ENCODE measurements around the gene ECM1. TPM values are rescaled to one million over a fixed set of nuclear protein-coding genes. Genes with fewer than 3 reads are reported as not detected.
A peak's percentile ranks its signal among the peaks of the same experiment; 100 is the strongest.

The ECM1 gene
- 0.91 TPM for polyA plus RNA-seq (2013, experiment 1 of 2)
- 0.91 TPM for polyA plus RNA-seq (2013, experiment 2 of 2)

GRCh38 chr1:150507912-150508864, at the start of gene ECM1:
Gene ECM1, plus strand, starts transcription at chr1:150508109. Its CDS starts 101 bp downstream, at chr1:150508210.
- Histone ChIP-seq H2BK15ac (ENCODE audit: low read length) (no peak within 1 kb of the TSS), H3K36me3 (replicated peaks in 1 of 2; ENCODE audit: control insufficient read depth in 2 of 2, insufficient read depth in 2 of 2, low read length in 2 of 2) (peaks cover 19 to 46% of the 10 kb centered on the region in 2 donors), H3K79me1 (ENCODE audit: low read depth, low read length) (no peaks in the 10 kb centered on the region), H3K9me3 (replicated peaks in 1 of 2; ENCODE audit: control insufficient read depth in 2 of 2, insufficient read depth in 1 of 2, low read depth in 1 of 2, low read length in 2 of 2) (no peaks in the 10 kb centered on the region), H3K27ac (replicated peaks; ENCODE audit: low read length) (no peak within 1 kb of the TSS), H4K8ac (ENCODE audit: low read depth, low read length) (no peak within 1 kb of the TSS), H2BK120ac (ENCODE audit: low read depth, low read length) (no peak within 1 kb of the TSS), H3K4me1 (ENCODE audit: control insufficient read depth in 2 of 2, insufficient read depth in 1 of 2, low read depth in 1 of 2, low read length in 2 of 2) (peaks cover 12 to 35% of the 10 kb centered on the region in 2 donors), H4K91ac (ENCODE audit: low read depth, low read length, poor library complexity) (no peak within 1 kb of the TSS), H3K27me3 (ENCODE audit: control insufficient read depth in 3 of 3, insufficient read depth in 3 of 3, low read depth in 1 of 3, low read length in 3 of 3) (no peaks in the 10 kb centered on the region), H2AK5ac (ENCODE audit: low read depth, low read length) (no peak within 1 kb of the TSS), H3K9ac (ENCODE audit: low read depth, low read length, poor library complexity) (no peak within 1 kb of the TSS), H3K4ac (ENCODE audit: low read length) (no peak within 1 kb of the TSS), H3K23ac (ENCODE audit: low read depth, low read length, poor library complexity) (peak within 1 kb of the TSS; percentile 52), H3K14ac (ENCODE audit: low read length) (no peak within 1 kb of the TSS), H2BK12ac (ENCODE audit: low read length) (no peak within 1 kb of the TSS), H3K4me2 (ENCODE audit: insufficient read depth, low read length, poor library complexity, severe bottlenecking) (no peak within 1 kb of the TSS), H2BK5ac (ENCODE audit: low read length) (no peak within 1 kb of the TSS), H2AFZ (ENCODE audit: low read length) (peak within 1 kb of the TSS; percentile 6), H3K4me3 (ENCODE audit: low read length in 2 of 2) (no peak within 1 kb of the TSS), H3K18ac (ENCODE audit: low read length) (no peak within 1 kb of the TSS)
- no CpG with 5 or more reads among the region's 7 CpGs for WGBS, 2 donors (ENCODE audit: extremely low coverage in 2 of 2, insufficient read length in 2 of 2, insufficient replicate concordance in 1 of 2)
- DNase-seq (ENCODE audit: low spot score): no peak

GRCh38 chr1:150464422-150464826, 43.5 kb upstream of the ECM1 start:
- Histone ChIP-seq H3K23ac (ENCODE audit: low read depth, low read length, poor library complexity) (no peak overlapping the region), H2AFZ (ENCODE audit: low read length) (no peak overlapping the region), H3K4me1 (ENCODE audit: control insufficient read depth in 2 of 2, insufficient read depth in 1 of 2, low read depth in 1 of 2, low read length in 2 of 2) (no peaks in the 10 kb centered on the region), H2BK120ac (ENCODE audit: low read depth, low read length) (no peak overlapping the region), H3K18ac (ENCODE audit: low read length) (no peak overlapping the region), H4K91ac (ENCODE audit: low read depth, low read length, poor library complexity) (no peak overlapping the region), H3K9ac (ENCODE audit: low read depth, low read length, poor library complexity) (no peak overlapping the region), H2AK5ac (ENCODE audit: low read depth, low read length) (no peak overlapping the region), H3K4me2 (ENCODE audit: insufficient read depth, low read length, poor library complexity, severe bottlenecking) (no peak overlapping the region), H3K27me3 (ENCODE audit: control insufficient read depth in 3 of 3, insufficient read depth in 3 of 3, low read depth in 1 of 3, low read length in 3 of 3) (no peaks in the 10 kb centered on the region), H3K4me3 (ENCODE audit: low read length in 2 of 2) (no peak overlapping the region), H3K36me3 (replicated peaks in 1 of 2; ENCODE audit: control insufficient read depth in 2 of 2, insufficient read depth in 2 of 2, low read length in 2 of 2) (peaks cover 12 to 92% of the 10 kb centered on the region in 2 donors), H3K9me3 (replicated peaks in 1 of 2; ENCODE audit: control insufficient read depth in 2 of 2, insufficient read depth in 1 of 2, low read depth in 1 of 2, low read length in 2 of 2) (no peaks in the 10 kb centered on the region), H3K79me1 (ENCODE audit: low read depth, low read length) (no peaks in the 10 kb centered on the region), H2BK15ac (ENCODE audit: low read length) (no peak overlapping the region), H3K27ac (replicated peaks; ENCODE audit: low read length) (no peak overlapping the region), H2BK5ac (ENCODE audit: low read length) (no peak overlapping the region), H2BK12ac (ENCODE audit: low read length) (no peak overlapping the region), H3K14ac (ENCODE audit: low read length) (no peak overlapping the region), H4K8ac (ENCODE audit: low read depth, low read length) (no peak overlapping the region), H3K4ac (ENCODE audit: low read length) (no peak overlapping the region)
- peak; percentile 39 for DNase-seq (ENCODE audit: low spot score)
- WGBS, 2 donors (ENCODE audit: extremely low coverage in 2 of 2, insufficient read length in 2 of 2, insufficient replicate concordance in 1 of 2): no CpG with 5 or more reads among the region's 4 CpGs

GRCh38 chr1:150466964-150467363, 40.9 kb upstream of the ECM1 start:
- no peak overlapping the region for H2AK5ac ChIP-seq (ENCODE audit: low read depth, low read length)
- H3K14ac ChIP-seq (ENCODE audit: low read length): no peak overlapping the region
- H3K4ac ChIP-seq (ENCODE audit: low read length): no peak overlapping the region
- H2BK15ac ChIP-seq (ENCODE audit: low read length): no peak overlapping the region
- no peak overlapping the region for H4K8ac ChIP-seq (ENCODE audit: low read depth, low read length)
- H2BK12ac ChIP-seq (ENCODE audit: low read length): no peak overlapping the region
- H3K36me3 ChIP-seq (replicated peaks in 1 of 2; ENCODE audit: control insufficient read depth in 2 of 2, insufficient read depth in 2 of 2, low read length in 2 of 2): peaks cover 25 to 93% of the 10 kb centered on the region in 2 donors
- DNase-seq (ENCODE audit: low spot score): no peak
- H3K27ac ChIP-seq (replicated peaks; ENCODE audit: low read length): no peak overlapping the region
- no peak overlapping the region for H2AFZ ChIP-seq (ENCODE audit: low read length)
- H3K4me2 ChIP-seq (ENCODE audit: insufficient read depth, low read length, poor library complexity, severe bottlenecking): no peak overlapping the region
- H2BK5ac ChIP-seq (ENCODE audit: low read length): no peak overlapping the region
- no peak overlapping the region for H2BK120ac ChIP-seq (ENCODE audit: low read depth, low read length)
- H3K4me1 ChIP-seq (ENCODE audit: control insufficient read depth in 2 of 2, insufficient read depth in 1 of 2, low read depth in 1 of 2, low read length in 2 of 2): no peaks in the 10 kb centered on the region
- H3K27me3 ChIP-seq (ENCODE audit: control insufficient read depth in 3 of 3, insufficient read depth in 3 of 3, low read depth in 1 of 3, low read length in 3 of 3): no peaks in the 10 kb centered on the region
- no peak overlapping the region for H3K23ac ChIP-seq (ENCODE audit: low read depth, low read length, poor library complexity)
- no peak overlapping the region for H3K18ac ChIP-seq (ENCODE audit: low read length)
- H4K91ac ChIP-seq (ENCODE audit: low read depth, low read length, poor library complexity): no peak overlapping the region
- H3K9me3 ChIP-seq (replicated peaks in 1 of 2; ENCODE audit: control insufficient read depth in 2 of 2, insufficient read depth in 1 of 2, low read depth in 1 of 2, low read length in 2 of 2): no peaks in the 10 kb centered on the region
- no peak overlapping the region for H3K4me3 ChIP-seq (ENCODE audit: low read length in 2 of 2)
- H3K9ac ChIP-seq (ENCODE audit: low read depth, low read length, poor library complexity): no peak overlapping the region
- peaks cover 6% of the 10 kb centered on the region for H3K79me1 ChIP-seq (ENCODE audit: low read depth, low read length)

- Histone ChIP-seq H3K14ac (ENCODE audit: low read length) (no peak overlapping the region), H2BK120ac (ENCODE audit: low read depth, low read length) (no peak overlapping the region), H3K4ac (ENCODE audit: low read length) (no peak overlapping the region), H3K9me3 (replicated peaks in 1 of 2; ENCODE audit: control insufficient read depth in 2 of 2, insufficient read depth in 1 of 2, low read depth in 1 of 2, low read length in 2 of 2) (no peaks in the 10 kb centered on the region), H2BK5ac (ENCODE audit: low read length) (no peak overlapping the region), H3K4me1 (ENCODE audit: control insufficient read depth in 2 of 2, insufficient read depth in 1 of 2, low read depth in 1 of 2, low read length in 2 of 2) (peaks cover 0 to 6% of the 10 kb centered on the region in 2 donors), H3K4me3 (ENCODE audit: low read length in 2 of 2) (no peak overlapping the region), H2AFZ (ENCODE audit: low read length) (no peak overlapping the region), H3K27me3 (ENCODE audit: control insufficient read depth in 3 of 3, insufficient read depth in 3 of 3, low read depth in 1 of 3, low read length in 3 of 3) (no peaks in the 10 kb centered on the region), H3K4me2 (ENCODE audit: insufficient read depth, low read length, poor library complexity, severe bottlenecking) (no peak overlapping the region), H3K79me1 (ENCODE audit: low read depth, low read length) (peaks cover 11% of the 10 kb centered on the region), H3K23ac (ENCODE audit: low read depth, low read length, poor library complexity) (no peak overlapping the region), H3K18ac (ENCODE audit: low read length) (no peak overlapping the region), H4K8ac (ENCODE audit: low read depth, low read length) (no peak overlapping the region), H4K91ac (ENCODE audit: low read depth, low read length, poor library complexity) (no peak overlapping the region), H2AK5ac (ENCODE audit: low read depth, low read length) (no peak overlapping the region), H2BK15ac (ENCODE audit: low read length) (no peak overlapping the region), H3K36me3 (replicated peaks in 1 of 2; ENCODE audit: control insufficient read depth in 2 of 2, insufficient read depth in 2 of 2, low read length in 2 of 2) (peaks cover 30 to 95% of the 10 kb centered on the region in 2 donors), H3K9ac (ENCODE audit: low read depth, low read length, poor library complexity) (no peak overlapping the region), H2BK12ac (ENCODE audit: low read length) (no peak overlapping the region), H3K27ac (replicated peaks; ENCODE audit: low read length) (no peak overlapping the region)
- no peak for DNase-seq (ENCODE audit: low spot score)
- no CpG with 5 or more reads among the region's 1 CpG for WGBS, 2 donors (ENCODE audit: extremely low coverage in 2 of 2, insufficient read length in 2 of 2, insufficient replicate concordance in 1 of 2)
Observed at GRCh38 chr1:150469291-150469690, 38.6 kb upstream of the ECM1 start.

All from neuronal stem cell (in vitro differentiated cells).